SK-N-SH (cell line): Measurements from ENCODE around the gene EYA3. TPM values are rescaled to one million over a fixed set of nuclear protein-coding genes. Genes with fewer than 3 reads are reported as not detected.

ENCODE experiments used
- CTCF ChIA-PET: fragments of 300-600, 350-600 bp; formaldehyde crosslinking; extraction: SDS; loops from one replicate; lab custom pipeline; 2021; lab: Yijun Ruan, JAX
- POLR2A ChIA-PET: fragments of 350-600 bp; sonication (Branson Sonifier 250); formaldehyde crosslinking; extraction: SDS; loops from one replicate; lab custom pipeline; 2020; ENCODE audit warnings: antibody characterized with exemption, inconsistent platforms; lab: Yijun Ruan, JAX
- DNase-seq: peaks from one replicate; pipeline ENCODE4 v3.0.0; 2012
- H2AFZ ChIP-seq: fragments of 200-600 bp; sonication (generic); 2 replicates; pipeline ENCODE4 v1.8.1; 2016; ENCODE audit warnings: antibody characterized with exemption, mild to moderate bottlenecking, low read depth
- H3F3A ChIP-seq: fragments of 200-600 bp; sonication (generic); replicated peaks from 2 replicates; pipeline ENCODE3; 2016; ENCODE audit warnings: antibody characterized with exemption, mild to moderate bottlenecking; ENCODE audit not compliant: insufficient read depth
- H3K27ac ChIP-seq, 2 experiments: fragments of 200-500 bp in 1 of 2; fragments of 200-600 bp in 1 of 2; sonication (Bioruptor generic) in 1 of 2; sonication (generic), shearing (Covaris generic) in 1 of 2; 2 replicates each; pipeline versions ENCODE4 v1.5.1 to v1.6.1; 2014 to 2016; ENCODE audit warnings: low read depth in 2 of 2, inconsistent platforms in 1 of 2, low read length in 1 of 2, mild to moderate bottlenecking in 1 of 2, mixed read lengths in 1 of 2
- H3K27me3 ChIP-seq: fragments of 200-600 bp; sonication (generic), shearing (Covaris generic); 2 replicates; pipeline ENCODE4 v1.6.1; 2016; ENCODE audit warnings: mixed run types; ENCODE audit not compliant: insufficient read depth
- H3K36me3 ChIP-seq, 2 experiments: fragments of 200-500 bp in 1 of 2; fragments of 200-600 bp in 1 of 2; sonication (Bioruptor generic) in 1 of 2; sonication (generic) in 1 of 2; replicated peaks in 1 of 2; 2 replicates each; pipeline versions ENCODE3 to v1.5.1; 2014 to 2016; ENCODE audit warnings: low read length in 1 of 2, mild to moderate bottlenecking in 1 of 2; ENCODE audit not compliant: insufficient read depth in 2 of 2, control insufficient read depth in 1 of 2
- H3K4me1 ChIP-seq, 2 experiments: fragments of 200-500 bp in 1 of 2; fragments of 200-600 bp in 1 of 2; sonication (Bioruptor generic) in 1 of 2; sonication (generic), shearing (Covaris generic) in 1 of 2; 2 replicates each; pipeline versions ENCODE4 v1.5.1 to v1.6.1; 2014 to 2016; ENCODE audit warnings: low read depth in 1 of 2, low read length in 1 of 2, mixed run types in 1 of 2; ENCODE audit not compliant: insufficient read depth in 2 of 2, control insufficient read depth in 1 of 2
- H3K4me2 ChIP-seq: fragments of 200-600 bp; sonication (generic), shearing (Covaris generic); 2 replicates; pipeline ENCODE4 v1.6.1; 2017; ENCODE audit warnings: mixed run types
- H3K4me3 ChIP-seq, 2 experiments: fragments of 200-500 bp in 1 of 2; fragments of 200-600 bp in 1 of 2; sonication (Bioruptor generic) in 1 of 2; sonication (generic), shearing (Covaris generic) in 1 of 2; 2 replicates each; pipeline versions ENCODE4 v1.5.1 to v1.8.1; 2014 to 2016; ENCODE audit warnings: low read depth in 2 of 2, inconsistent platforms in 1 of 2, low read length in 1 of 2, mild to moderate bottlenecking in 1 of 2, mixed read lengths in 1 of 2, moderate library complexity in 1 of 2
- H3K79me2 ChIP-seq: fragments of 200-600 bp; sonication (generic); 2 replicates; pipeline ENCODE4 v1.8.1; 2017; ENCODE audit warnings: mild to moderate bottlenecking; ENCODE audit not compliant: insufficient read depth
- H3K9ac ChIP-seq: fragments of 200-600 bp; sonication (generic); 2 replicates; pipeline ENCODE4 v1.6.1; 2017; ENCODE audit warnings: mixed run types
- H3K9me2 ChIP-seq: fragments of 200-600 bp; sonication (generic); 2 replicates; pipeline ENCODE4 v1.6.1; 2017; ENCODE audit warnings: mixed run types
- H3K9me3 ChIP-seq: fragments of 200-600 bp; sonication (generic); 2 replicates; pipeline ENCODE4 v1.6.1; 2017; ENCODE audit warnings: mixed run types, mild to moderate bottlenecking, moderate library complexity
- H4K20me1 ChIP-seq: fragments of 200-600 bp; sonication (generic); 2 replicates; pipeline ENCODE4 v1.6.1; 2017; ENCODE audit warnings: mild to moderate bottlenecking, mixed run types; ENCODE audit not compliant: insufficient read depth
- ELF1 ChIP-seq: IDR thresholded peaks from 2 replicates; pipeline ENCODE4 v1.4.0; 2012
- FOSL2 ChIP-seq: IDR thresholded peaks from 2 replicates; pipeline ENCODE4 v1.4.0; 2012; ENCODE audit warnings: low read depth, mild to moderate bottlenecking, moderate library complexity, borderline replicate concordance
- FOXJ3 ChIP-seq: sonication (generic); formaldehyde crosslinking; IDR thresholded peaks from 2 replicates; pipeline ENCODE4 v1.5.1; 2020; ENCODE audit warnings: mild to moderate bottlenecking, missing genetic modification reagents
- GABPA ChIP-seq: IDR thresholded peaks from 2 replicates; pipeline ENCODE4 v1.4.0; 2012; ENCODE audit warnings: low read depth, mild to moderate bottlenecking
- MEF2A ChIP-seq: IDR thresholded peaks from 2 replicates; pipeline ENCODE4 v1.4.0; 2012; ENCODE audit warnings: low read depth, borderline replicate concordance
- MXI1 ChIP-seq: IDR thresholded peaks from 2 replicates; pipeline ENCODE4 v1.6.1; 2012; ENCODE audit warnings: mild to moderate bottlenecking, low read depth, low read length, improper control_type of control experiment
- NFIC ChIP-seq: IDR thresholded peaks from 2 replicates; pipeline ENCODE4 v1.4.0; 2012; ENCODE audit warnings: borderline replicate concordance
- NRF1 ChIP-seq: IDR thresholded peaks from 2 replicates; pipeline ENCODE4 v1.6.1; 2012; ENCODE audit warnings: low read depth, mild to moderate bottlenecking, low read length
- POLR2AphosphoS5 ChIP-seq: IDR thresholded peaks from 2 replicates; pipeline ENCODE4 v1.6.1; 2012; ENCODE audit warnings: low read depth, low read length
- RAD21 ChIP-seq: IDR thresholded peaks from 2 replicates; pipeline ENCODE4 v1.6.1; 2012; ENCODE audit warnings: mild to moderate bottlenecking, low read length
- RXRA ChIP-seq: IDR thresholded peaks from 2 replicates; pipeline ENCODE4 v1.4.0; 2012; ENCODE audit warnings: low read depth, mild to moderate bottlenecking, borderline replicate concordance
- SIN3A ChIP-seq: IDR thresholded peaks from 2 replicates; pipeline ENCODE4 v1.6.1; 2012; ENCODE audit warnings: low read depth, mild to moderate bottlenecking, low read length, moderate library complexity, borderline replicate concordance
- TAF1 ChIP-seq: IDR thresholded peaks from 2 replicates; pipeline ENCODE4 v1.6.1; 2012; ENCODE audit warnings: low read depth, mild to moderate bottlenecking, low read length, moderate library complexity, borderline replicate concordance
- TCF12 ChIP-seq: IDR thresholded peaks from 2 replicates; pipeline ENCODE4 v1.4.0; 2012
- WGBS: methylation state at CpG from one replicate; pipeline ENCODE4 v1.1.6; 2017; ENCODE audit warnings: low lambda C conversion rate; 5-methylcytosine and 5-hydroxymethylcytosine counted together
- polyA plus RNA-seq, 3 experiments: library from polyadenylated mRNA; depleted of rRNA; stranded (reverse); fragments of >200 nt; gene quantifications; 2 replicates each; pipeline ENCODE4 v1.2.3, GENCODE V29; 2012
- TF ChIP-seq, protein P1 (sequence below): fragments of 200-600 bp; sonication (generic); IDR thresholded peaks from 2 replicates; pipeline ENCODE4 v1.6.1; 2017; ENCODE audit warnings: antibody characterized with exemption, mild to moderate bottlenecking, moderate library complexity
- TF ChIP-seq, protein P2 (sequence below): IDR thresholded peaks from 2 replicates; pipeline ENCODE4; 2012
- TF ChIP-seq, protein P3 (sequence below): fragments of 150-350 bp; IDR thresholded peaks from 2 replicates; pipeline ENCODE4 v1.6.1; 2016; ENCODE audit warnings: mild to moderate bottlenecking, low read depth, low read length
- TF ChIP-seq, protein P4 (sequence below): IDR thresholded peaks from 2 replicates; pipeline ENCODE4 v1.6.1; 2012; ENCODE audit warnings: mild to moderate bottlenecking, low read depth, low read length, moderate library complexity

The EYA3 gene
- polyA plus RNA-seq, 1 of the 3 experiments (the other 2 are of a cell fraction): 6.5 TPM

- Histone ChIP-seq H3K79me2 (no peaks in the 10 kb centered on the region), H2AFZ (no peak overlapping the region), H3K4me3 (no peak overlapping the region), H3K4me2 (no peak overlapping the region), H3K9me2 (no peaks in the 10 kb centered on the region), H3K4me1 (0 out of 4 replicates have a peak, but pooled peaks cover 0 to 7% of the 10 kb centered on the region in 2 experiments), H4K20me1 (no peaks in the 10 kb centered on the region), H3K9me3 (no peaks in the 10 kb centered on the region), H3K9ac (no peak overlapping the region), H3K27ac (no peak overlapping the region), H3K27me3 (no peaks in the 10 kb centered on the region)
- ChIA-PET CTCF (interaction anchor here (2.1 to 4.6 kb wide), 2 partner anchors 10 to 107 kb away, joined by 5 to 15 read pairs; no protein-coding TSS in a partner anchor), POLR2A (no interaction called here)
- 88% methylated on average over 1 of the region's 1 CpG for WGBS
- no peak for DNase-seq
- TF ChIP-seq RAD21 (no peak), NFIC (no peak), ELF1 (no peak), POLR2AphosphoS5 (no peak), GABPA (no peak), NRF1 (no peak), MXI1 (no peak), TCF12 (no peak), RXRA (no peak), MEF2A (no peak), SIN3A (no peak), TAF1 (no peak), FOXJ3 (CRISPR knock-in tag) (no peak), FOSL2 (no peak)
- TF ChIP-seq, protein P1, sequence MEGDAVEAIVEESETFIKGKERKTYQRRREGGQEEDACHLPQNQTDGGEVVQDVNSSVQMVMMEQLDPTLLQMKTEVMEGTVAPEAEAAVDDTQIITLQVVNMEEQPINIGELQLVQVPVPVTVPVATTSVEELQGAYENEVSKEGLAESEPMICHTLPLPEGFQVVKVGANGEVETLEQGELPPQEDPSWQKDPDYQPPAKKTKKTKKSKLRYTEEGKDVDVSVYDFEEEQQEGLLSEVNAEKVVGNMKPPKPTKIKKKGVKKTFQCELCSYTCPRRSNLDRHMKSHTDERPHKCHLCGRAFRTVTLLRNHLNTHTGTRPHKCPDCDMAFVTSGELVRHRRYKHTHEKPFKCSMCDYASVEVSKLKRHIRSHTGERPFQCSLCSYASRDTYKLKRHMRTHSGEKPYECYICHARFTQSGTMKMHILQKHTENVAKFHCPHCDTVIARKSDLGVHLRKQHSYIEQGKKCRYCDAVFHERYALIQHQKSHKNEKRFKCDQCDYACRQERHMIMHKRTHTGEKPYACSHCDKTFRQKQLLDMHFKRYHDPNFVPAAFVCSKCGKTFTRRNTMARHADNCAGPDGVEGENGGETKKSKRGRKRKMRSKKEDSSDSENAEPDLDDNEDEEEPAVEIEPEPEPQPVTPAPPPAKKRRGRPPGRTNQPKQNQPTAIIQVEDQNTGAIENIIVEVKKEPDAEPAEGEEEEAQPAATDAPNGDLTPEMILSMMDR: no peak
- TF ChIP-seq, protein P2, sequence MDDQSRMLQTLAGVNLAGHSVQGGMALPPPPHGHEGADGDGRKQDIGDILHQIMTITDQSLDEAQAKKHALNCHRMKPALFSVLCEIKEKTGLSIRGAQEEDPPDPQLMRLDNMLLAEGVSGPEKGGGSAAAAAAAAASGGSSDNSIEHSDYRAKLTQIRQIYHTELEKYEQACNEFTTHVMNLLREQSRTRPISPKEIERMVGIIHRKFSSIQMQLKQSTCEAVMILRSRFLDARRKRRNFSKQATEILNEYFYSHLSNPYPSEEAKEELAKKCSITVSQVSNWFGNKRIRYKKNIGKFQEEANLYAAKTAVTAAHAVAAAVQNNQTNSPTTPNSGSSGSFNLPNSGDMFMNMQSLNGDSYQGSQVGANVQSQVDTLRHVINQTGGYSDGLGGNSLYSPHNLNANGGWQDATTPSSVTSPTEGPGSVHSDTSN: no peak
- TF ChIP-seq, protein P3, sequence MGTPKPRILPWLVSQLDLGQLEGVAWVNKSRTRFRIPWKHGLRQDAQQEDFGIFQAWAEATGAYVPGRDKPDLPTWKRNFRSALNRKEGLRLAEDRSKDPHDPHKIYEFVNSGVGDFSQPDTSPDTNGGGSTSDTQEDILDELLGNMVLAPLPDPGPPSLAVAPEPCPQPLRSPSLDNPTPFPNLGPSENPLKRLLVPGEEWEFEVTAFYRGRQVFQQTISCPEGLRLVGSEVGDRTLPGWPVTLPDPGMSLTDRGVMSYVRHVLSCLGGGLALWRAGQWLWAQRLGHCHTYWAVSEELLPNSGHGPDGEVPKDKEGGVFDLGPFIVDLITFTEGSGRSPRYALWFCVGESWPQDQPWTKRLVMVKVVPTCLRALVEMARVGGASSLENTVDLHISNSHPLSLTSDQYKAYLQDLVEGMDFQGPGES: no peak
- TF ChIP-seq, protein P4, sequence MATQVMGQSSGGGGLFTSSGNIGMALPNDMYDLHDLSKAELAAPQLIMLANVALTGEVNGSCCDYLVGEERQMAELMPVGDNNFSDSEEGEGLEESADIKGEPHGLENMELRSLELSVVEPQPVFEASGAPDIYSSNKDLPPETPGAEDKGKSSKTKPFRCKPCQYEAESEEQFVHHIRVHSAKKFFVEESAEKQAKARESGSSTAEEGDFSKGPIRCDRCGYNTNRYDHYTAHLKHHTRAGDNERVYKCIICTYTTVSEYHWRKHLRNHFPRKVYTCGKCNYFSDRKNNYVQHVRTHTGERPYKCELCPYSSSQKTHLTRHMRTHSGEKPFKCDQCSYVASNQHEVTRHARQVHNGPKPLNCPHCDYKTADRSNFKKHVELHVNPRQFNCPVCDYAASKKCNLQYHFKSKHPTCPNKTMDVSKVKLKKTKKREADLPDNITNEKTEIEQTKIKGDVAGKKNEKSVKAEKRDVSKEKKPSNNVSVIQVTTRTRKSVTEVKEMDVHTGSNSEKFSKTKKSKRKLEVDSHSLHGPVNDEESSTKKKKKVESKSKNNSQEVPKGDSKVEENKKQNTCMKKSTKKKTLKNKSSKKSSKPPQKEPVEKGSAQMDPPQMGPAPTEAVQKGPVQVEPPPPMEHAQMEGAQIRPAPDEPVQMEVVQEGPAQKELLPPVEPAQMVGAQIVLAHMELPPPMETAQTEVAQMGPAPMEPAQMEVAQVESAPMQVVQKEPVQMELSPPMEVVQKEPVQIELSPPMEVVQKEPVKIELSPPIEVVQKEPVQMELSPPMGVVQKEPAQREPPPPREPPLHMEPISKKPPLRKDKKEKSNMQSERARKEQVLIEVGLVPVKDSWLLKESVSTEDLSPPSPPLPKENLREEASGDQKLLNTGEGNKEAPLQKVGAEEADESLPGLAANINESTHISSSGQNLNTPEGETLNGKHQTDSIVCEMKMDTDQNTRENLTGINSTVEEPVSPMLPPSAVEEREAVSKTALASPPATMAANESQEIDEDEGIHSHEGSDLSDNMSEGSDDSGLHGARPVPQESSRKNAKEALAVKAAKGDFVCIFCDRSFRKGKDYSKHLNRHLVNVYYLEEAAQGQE: no peak
- TF ChIP-seq, all 33 proteins: peak for 0
- Histone ChIP-seq H3K36me3 (no peaks in the 10 kb centered on the region), H3F3A (no peaks in the 10 kb centered on the region)
Measured at GRCh38 chr1:28102189-28102588, 13.8 kb upstream of the EYA3 start.
